Brain microvascular endothelial cell (primary cell): ENCODE data around the gene MAP3K6.

Experiments used
- DNase-seq: peaks from one replicate; pipeline ENCODE4 v3.0.0-alpha.2; 2020
- H3K27ac ChIP-seq: fragments of 250-450 bp; sonication (Bioruptor Pico); 2 replicates; pipeline ENCODE4 v1.5.1; 2020; ENCODE audit warnings: mild to moderate bottlenecking, moderate library complexity
- H3K27me3 ChIP-seq: fragments of 250-450 bp; sonication (Bioruptor Pico); replicated peaks from 2 replicates; pipeline ENCODE4 v1.5.1; 2020; ENCODE audit warnings: mild to moderate bottlenecking
- H3K36me3 ChIP-seq: fragments of 250-450 bp; sonication (Bioruptor Pico); replicated peaks from 2 replicates; pipeline ENCODE4 v1.5.1; 2020; ENCODE audit warnings: mild to moderate bottlenecking
- H3K4me3 ChIP-seq: 2 replicates; pipeline ENCODE4 v1.5.1; 2011; ENCODE audit warnings: low read depth, mild to moderate bottlenecking, control low read depth, low read length, moderate library complexity
- in situ Hi-C: cut with HindIII; loops from 2 replicates; pipeline ENCODE4 v1.10.0; 2017; ENCODE audit warnings: low sequenced_read_pairs, low pct_ligation_motif_present
- TF ChIP-seq, protein P1 (sequence below): IDR thresholded peaks from 2 replicates; pipeline ENCODE4 v1.5.1; 2011; ENCODE audit warnings: low read depth, mild to moderate bottlenecking, moderate library complexity, low read length, control low read depth, inconsistent platforms; ENCODE audit errors: missing control alignments

MAP3K6 gene

DNA sequence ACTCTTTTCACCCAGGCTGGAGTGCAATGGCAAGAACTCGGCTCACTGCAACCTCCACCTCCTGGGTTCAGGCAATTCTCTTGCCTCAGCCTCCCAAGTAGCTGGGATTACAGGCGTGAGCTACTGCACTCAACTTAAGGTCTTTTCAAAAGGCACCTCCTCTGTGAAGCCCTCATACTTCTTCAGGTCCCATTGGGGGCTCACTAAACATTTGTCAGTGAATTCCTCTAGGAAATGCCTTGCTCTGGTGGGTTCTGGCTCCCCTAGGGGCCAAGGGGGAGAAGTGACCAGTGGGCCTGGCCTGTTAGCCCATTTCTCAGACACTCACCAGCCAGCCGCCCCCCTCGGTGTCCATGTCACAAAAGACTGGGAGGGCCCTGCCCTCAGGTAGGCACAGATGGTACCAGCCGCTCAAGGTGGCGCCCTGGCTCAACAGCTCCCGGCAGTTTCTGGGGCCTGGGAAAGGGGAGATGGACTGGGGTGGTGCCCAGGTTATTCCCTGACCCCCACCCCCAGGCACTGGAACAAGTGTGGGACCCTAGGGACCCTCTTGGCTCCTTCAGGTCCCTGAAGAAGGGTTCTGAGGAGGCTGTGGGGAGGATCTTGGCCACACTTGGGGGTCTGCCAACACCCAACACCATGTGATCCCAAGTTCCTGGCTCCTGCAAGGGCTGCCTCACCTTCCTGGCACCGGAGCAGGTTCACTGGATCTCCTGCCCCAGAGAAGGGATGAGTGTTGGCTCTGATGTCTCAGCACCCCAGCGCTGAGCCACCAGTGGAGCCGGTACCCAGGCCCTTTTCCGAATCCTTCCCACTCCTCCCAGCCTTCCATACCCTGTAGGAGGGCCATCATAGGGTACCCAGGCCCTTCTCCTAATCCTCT, 6.3 kb upstream of the MAP3K6 start:
- H3K27me3 ChIP-seq, result no peaks in the 10 kb centered on the region
- H3K36me3 ChIP-seq, result no peaks in the 10 kb centered on the region
- DNase-seq, result no peak
- TF ChIP-seq, protein P1, sequence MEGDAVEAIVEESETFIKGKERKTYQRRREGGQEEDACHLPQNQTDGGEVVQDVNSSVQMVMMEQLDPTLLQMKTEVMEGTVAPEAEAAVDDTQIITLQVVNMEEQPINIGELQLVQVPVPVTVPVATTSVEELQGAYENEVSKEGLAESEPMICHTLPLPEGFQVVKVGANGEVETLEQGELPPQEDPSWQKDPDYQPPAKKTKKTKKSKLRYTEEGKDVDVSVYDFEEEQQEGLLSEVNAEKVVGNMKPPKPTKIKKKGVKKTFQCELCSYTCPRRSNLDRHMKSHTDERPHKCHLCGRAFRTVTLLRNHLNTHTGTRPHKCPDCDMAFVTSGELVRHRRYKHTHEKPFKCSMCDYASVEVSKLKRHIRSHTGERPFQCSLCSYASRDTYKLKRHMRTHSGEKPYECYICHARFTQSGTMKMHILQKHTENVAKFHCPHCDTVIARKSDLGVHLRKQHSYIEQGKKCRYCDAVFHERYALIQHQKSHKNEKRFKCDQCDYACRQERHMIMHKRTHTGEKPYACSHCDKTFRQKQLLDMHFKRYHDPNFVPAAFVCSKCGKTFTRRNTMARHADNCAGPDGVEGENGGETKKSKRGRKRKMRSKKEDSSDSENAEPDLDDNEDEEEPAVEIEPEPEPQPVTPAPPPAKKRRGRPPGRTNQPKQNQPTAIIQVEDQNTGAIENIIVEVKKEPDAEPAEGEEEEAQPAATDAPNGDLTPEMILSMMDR, result peak; percentile 70
- no peak overlapping the region for H3K27ac ChIP-seq
- no peak overlapping the region for H3K4me3 ChIP-seq
- in situ Hi-C loops, result no loop called here

DNA sequence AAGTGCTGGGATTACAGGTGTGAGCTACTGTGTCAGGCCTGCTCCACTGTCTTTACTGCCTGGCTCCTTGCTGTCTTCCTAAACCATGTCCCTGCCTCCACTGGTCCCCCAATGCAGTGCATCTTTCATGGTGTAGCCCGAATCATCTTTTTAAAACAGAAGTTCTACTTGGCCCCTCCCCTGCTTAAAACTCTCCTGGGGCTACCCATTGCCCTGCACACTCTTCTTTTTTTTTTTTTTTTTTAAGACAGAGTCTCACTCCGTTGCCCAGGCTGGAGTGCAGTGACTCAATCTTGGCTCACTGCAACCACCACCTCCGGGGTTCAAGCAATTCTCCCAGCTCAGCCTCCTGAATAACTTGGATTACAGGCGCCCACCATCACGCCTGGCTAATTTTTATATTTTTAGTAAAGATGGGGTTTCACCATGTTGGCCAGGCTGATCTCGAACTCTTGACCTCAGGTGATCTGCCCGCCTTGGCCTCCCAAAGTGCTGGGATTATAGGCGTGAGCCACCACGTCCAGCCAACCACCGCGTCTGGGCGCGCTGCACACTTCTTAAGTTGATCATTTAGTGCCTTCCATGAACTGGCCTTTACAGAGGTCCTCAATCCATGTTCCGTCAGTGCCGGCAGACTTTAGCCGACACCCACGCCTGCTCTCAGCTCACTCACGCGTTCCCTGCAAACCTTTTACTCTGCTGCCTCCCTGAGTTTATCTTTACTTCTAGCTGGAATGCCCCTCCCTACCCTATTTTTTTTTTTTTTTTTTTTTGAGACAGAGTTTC, 5.5 kb upstream of the MAP3K6 start:
- no peak overlapping the region for H3K4me3 ChIP-seq
- no peak overlapping the region for H3K27ac ChIP-seq
- no peak for DNase-seq
- H3K27me3 ChIP-seq, result no peaks in the 10 kb centered on the region
- TF ChIP-seq, protein P1, result no peak
- H3K36me3 ChIP-seq, result no peaks in the 10 kb centered on the region
- in situ Hi-C loops, result no loop called here

DNA sequence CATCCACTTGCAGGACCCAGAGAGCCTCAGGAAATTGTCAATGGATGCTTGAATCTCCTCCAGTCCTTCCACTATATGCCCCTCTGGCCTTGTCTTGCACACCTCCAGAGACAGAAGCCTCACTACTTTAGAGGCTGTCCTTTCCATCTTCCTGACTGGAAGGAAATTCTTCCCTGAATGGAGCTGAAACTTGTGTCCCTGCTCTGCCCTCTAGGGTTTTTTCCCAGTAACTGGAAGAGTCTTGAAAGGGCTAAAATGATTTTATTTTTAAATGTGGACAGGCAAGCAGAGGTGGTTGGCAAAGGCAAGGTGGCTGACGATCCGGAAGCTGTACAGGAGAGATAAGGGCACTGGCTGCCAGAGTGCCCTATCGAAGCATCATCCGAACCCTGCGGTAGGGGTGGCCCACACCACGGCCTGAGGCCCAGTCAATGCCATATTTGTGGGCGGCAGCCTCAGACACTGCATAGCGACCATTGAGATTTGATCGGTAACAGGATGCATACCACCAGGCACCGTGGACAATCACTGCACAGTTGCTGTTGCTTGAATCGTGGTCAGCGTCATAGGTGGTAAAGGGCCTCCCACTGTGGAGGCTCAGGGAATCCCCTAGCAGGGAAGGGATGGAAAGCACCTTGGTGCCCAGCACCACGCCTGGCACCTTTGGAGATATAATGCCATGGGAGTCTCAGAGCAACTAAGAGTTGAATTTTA, 2.3 kb upstream of the MAP3K6 start:
- Histone ChIP-seq H3K27ac (no peak overlapping the region), H3K4me3 (no peak overlapping the region), H3K27me3 (no peaks in the 10 kb centered on the region), H3K36me3 (no peaks in the 10 kb centered on the region)
- TF ChIP-seq, protein P1, result peak; percentile 58
- no peak for DNase-seq
- in situ Hi-C loops, result no loop called here

DNA sequence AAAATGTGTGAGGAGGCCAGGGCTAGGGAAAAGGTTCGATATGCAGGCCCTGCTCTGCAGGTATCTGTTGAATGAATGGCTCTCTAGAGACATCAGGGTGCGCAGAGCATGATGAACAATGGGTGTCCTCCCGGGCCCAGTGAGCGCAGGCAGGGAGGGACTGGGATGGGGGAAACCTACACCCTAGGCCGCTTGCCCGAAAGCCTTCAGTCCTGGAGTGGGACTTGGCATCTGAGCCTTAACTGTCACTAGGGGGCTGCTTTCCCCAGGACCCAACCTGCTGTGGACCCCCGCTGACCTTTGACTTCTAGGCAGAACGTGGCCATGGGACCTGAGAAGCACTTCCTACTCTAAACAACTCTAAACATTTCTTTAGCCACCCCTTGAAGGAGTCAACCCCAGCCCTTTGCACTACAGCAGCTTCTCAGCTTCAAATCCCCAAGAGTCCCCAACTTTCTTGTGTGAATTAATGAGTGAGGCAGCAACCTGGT, 444 bp upstream of the MAP3K6 start:
- DNase-seq, result no peak
- no peaks in the 10 kb centered on the region for H3K27me3 ChIP-seq
- H3K27ac ChIP-seq, result no peak overlapping the region
- H3K36me3 ChIP-seq, result no peaks in the 10 kb centered on the region
- in situ Hi-C loops, result no loop called here
- peak overlapping the region; percentile 74 for H3K4me3 ChIP-seq
- TF ChIP-seq, protein P1, result no peak

DNA sequence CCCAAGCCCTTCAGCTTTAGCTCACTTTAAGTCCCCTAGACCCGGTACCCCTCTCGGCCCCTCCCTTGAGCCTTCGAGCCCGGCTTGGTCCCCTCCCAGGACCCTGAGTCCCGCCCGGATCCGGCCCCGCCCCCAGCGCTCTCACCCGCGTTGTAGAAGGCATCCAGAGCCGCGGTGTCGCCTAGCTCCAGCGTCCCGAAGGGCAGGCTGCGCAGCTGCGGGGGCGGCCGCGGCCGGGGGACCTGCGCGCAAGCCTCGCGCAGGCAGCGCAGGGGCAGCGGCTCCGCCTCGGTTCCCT, 699 bp downstream of the MAP3K6 start:
- H3K27ac ChIP-seq, result peak overlapping the region; percentile 80
- DNase-seq, result peak; percentile 70
- H3K36me3 ChIP-seq, result peaks cover 1% of the 10 kb centered on the region
- in situ Hi-C loops, result no loop called here
- TF ChIP-seq, protein P1, result no peak
- H3K4me3 ChIP-seq, result peak overlapping the region; percentile 74
- H3K27me3 ChIP-seq, result no peaks in the 10 kb centered on the region
